Rectal smooth muscle tissue (tissue), 1 donor: ENCODE measurements around the gene MAPKAPK2.
"Not testable (repeated sequence)": the region's sequence is repeated elsewhere in the genome, so short reads cannot be mapped to it uniquely, and the experiment has no call there.

Source experiments
- H3K27ac ChIP-seq: one replicate; pipeline ENCODE4 v1.7.0; 2013; ENCODE audit warnings: low read depth, low read length, inconsistent platforms
- H3K27me3 ChIP-seq: one replicate; pipeline ENCODE4 v1.7.0; 2013; ENCODE audit warnings: low read length; ENCODE audit not compliant: control insufficient read depth, insufficient read depth
- H3K36me3 ChIP-seq: one replicate; pipeline ENCODE4 v1.7.0; 2013; ENCODE audit warnings: low read length; ENCODE audit not compliant: control insufficient read depth, insufficient read depth
- H3K4me1 ChIP-seq: one replicate; pipeline ENCODE4 v1.7.0; 2013; ENCODE audit warnings: low read length; ENCODE audit not compliant: control insufficient read depth, insufficient read depth
- H3K4me3 ChIP-seq: one replicate; pipeline ENCODE4 v1.7.0; 2013; ENCODE audit warnings: low read length
- H3K9ac ChIP-seq: one replicate; pipeline ENCODE4 v1.7.0; 2013; ENCODE audit warnings: low read length

MAPKAPK2 gene

DNA sequence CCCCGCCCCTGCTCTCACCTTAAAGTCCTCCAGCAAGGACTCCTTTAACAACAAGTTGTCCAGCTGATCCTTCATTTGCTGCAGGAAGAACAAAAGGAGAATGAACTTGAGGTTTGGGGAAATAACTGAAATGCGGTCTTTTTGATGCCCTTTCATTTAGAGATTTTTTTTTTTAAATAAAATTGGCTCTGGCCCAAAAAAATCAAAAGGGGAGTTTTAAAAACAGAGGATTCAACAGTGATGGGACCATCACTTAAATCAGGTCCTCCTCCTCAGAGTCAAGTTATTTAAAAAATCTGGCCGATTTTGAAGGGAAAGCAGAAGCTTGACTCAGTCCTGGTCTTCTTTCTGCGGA, 86.6 kb downstream of the MAPKAPK2 start:
- Histone ChIP-seq H3K36me3 (no peaks in the 10 kb centered on the region), H3K27me3 (no peaks in the 10 kb centered on the region), H3K4me3 (no peak overlapping the region), H3K27ac (no peak overlapping the region), H3K4me1 (no peaks in the 10 kb centered on the region), H3K9ac (no peak overlapping the region)

DNA sequence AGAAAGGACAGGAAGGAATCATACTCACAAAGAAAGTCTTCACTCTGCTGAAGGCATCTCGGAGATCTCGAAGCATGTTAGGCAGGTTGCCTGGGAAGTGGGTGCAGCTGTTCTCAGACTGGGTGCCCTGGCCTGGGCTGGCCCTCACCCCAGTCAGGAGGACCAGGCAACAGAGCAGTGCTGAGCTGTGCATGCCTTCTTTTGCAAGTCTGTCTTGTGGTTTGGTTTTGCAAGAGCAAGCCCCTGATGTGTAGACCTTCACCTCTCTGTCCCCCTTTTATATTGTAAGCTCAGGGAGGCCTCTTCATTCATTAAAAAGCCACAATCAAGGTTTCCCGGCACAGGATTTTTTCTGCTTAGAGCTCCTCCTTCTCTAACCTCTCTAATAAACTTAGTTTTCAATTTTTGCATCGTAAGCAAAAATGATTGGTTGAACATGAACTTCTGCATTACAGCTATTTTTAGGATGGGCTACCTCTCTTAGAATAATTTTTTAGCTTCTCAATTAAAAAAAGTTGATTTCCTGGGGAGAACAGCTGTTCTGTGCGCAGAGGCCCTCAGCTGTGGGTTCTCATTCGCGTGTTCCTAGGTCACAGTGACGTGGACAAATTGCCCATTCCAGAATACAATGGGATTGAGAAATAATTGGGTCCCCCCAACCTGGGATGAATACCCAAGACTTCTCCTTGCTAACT, 87.7 kb downstream of the MAPKAPK2 start, which contains the start of gene IL10:
IL10 (minus strand) TSS at position 252 of the 695 bp plus-strand sequence; CDS start at position 193, 59 bp downstream.
- Histone ChIP-seq H3K9ac (no peak within 1 kb of the TSS), H3K4me1 (no peaks in the 10 kb centered on the region), H3K4me3 (no peak within 1 kb of the TSS), H3K36me3 (no peaks in the 10 kb centered on the region), H3K27me3 (no peaks in the 10 kb centered on the region), H3K27ac (no peak within 1 kb of the TSS)

GRCh38 chr1:206774093-206774492, 89.4 kb downstream of the MAPKAPK2 start:
- H3K9ac ChIP-seq: no peak overlapping the region
- H3K4me3 ChIP-seq: no peak overlapping the region
- no peaks in the 10 kb centered on the region for H3K36me3 ChIP-seq
- H3K4me1 ChIP-seq: no peaks in the 10 kb centered on the region
- H3K27ac ChIP-seq: no peak overlapping the region
- no peaks in the 10 kb centered on the region for H3K27me3 ChIP-seq

DNA sequence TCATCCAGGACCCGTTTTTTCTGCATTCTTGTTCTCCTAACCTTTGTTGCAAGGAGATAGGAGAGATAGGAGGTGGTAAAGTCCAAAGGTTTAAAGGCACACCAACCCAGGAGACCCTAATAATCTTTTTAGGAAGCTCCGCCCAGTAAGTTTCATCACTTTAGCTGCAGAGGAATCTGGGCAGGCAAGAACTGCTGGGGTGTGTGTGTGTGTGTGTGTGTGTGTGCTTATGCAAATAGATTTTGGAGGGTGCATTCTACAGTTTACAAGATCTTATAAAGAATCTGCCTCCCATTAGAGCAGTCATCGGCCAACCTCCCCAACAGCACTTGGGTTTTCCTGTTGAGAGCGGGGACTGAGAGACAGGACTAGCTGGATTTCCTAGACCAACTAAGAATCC, 91.5 kb downstream of the MAPKAPK2 start:
- no peaks in the 10 kb centered on the region for H3K36me3 ChIP-seq
- H3K4me1 ChIP-seq: no peaks in the 10 kb centered on the region
- no peak overlapping the region for H3K4me3 ChIP-seq
- no peak overlapping the region for H3K27ac ChIP-seq
- no peak overlapping the region for H3K9ac ChIP-seq
- no peaks in the 10 kb centered on the region for H3K27me3 ChIP-seq

DNA sequence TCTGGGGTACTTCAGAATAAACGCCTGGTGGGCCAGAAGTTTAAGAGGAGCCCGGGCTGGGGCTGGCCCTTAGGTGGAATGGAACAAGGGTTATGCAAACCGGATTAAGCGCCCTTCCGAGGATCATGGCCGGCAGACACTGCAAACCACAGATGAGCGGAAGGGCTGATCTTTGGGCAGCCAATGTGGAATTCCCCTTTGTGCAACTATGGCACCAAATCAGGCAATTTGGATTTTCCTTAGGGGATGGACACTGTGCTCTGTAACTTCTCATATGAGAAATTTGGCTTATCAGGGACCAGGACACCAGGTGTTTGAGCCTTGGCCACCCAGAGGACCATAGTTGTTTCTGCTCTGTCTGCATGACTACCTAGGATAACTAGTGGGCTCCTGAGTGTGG, 93.3 kb downstream of the MAPKAPK2 start:
- Histone ChIP-seq H3K27me3 (no peaks in the 10 kb centered on the region), H3K27ac (no peak overlapping the region), H3K4me3 (no peak overlapping the region), H3K9ac (no peak overlapping the region), H3K36me3 (no peaks in the 10 kb centered on the region), H3K4me1 (no peaks in the 10 kb centered on the region)

DNA sequence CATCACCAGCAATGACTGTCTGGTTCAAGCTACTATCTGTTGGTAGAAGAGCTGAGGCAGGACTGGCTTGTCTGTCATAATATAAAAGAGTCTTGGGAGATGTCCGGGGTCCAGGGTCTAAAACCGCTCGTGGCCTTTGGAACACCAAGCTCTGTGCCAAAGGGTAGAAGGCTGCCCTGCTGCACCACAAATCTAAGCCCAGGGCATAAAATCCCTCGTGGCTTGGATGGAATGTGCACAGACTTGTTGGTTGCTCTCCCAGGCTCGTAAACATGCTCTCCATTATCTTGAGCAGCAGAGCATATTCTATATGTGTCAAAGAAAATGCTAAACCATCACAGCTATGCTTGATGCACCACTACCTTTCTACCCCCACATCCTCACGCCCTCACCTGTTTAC, 94.2 kb downstream of the MAPKAPK2 start:
- not testable (repeated sequence) for H3K9ac ChIP-seq, H3K27ac ChIP-seq, H3K4me1 ChIP-seq, H3K36me3 ChIP-seq, H3K4me3 ChIP-seq, H3K27me3 ChIP-seq

- Histone ChIP-seq H3K27ac (no peak overlapping the region), H3K36me3 (no peaks in the 10 kb centered on the region), H3K4me3 (no peak overlapping the region), H3K4me1 (no peaks in the 10 kb centered on the region), H3K27me3 (no peaks in the 10 kb centered on the region), H3K9ac (no peak overlapping the region)
These were observed 94.9 kb downstream of the MAPKAPK2 start for GRCh38 chr1:206779638-206780037.

DNA sequence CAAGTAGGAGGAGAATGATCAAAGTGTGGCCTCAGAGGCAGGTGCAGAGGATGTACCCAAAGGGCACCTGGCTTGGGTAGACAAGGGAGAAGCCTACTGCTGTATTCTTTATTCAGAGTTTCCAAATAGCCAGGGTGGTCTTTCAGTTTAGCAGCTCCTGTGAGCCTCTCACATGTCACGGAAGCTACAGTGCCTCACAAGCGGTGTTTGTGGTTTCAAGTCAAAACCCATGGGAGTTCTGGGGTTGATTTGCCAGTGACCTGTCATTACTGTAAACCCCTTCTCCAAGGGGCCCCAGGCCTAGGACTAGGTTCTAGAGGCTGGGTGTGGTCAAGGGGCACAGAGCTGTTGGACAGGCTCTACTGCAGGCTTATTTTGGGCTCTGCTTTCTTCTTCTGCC, 97.7 kb downstream of the MAPKAPK2 start:
- Histone ChIP-seq H3K36me3 (no peaks in the 10 kb centered on the region), H3K4me3 (no peak overlapping the region), H3K27me3 (no peaks in the 10 kb centered on the region), H3K4me1 (no peaks in the 10 kb centered on the region), H3K27ac (no peak overlapping the region), H3K9ac (no peak overlapping the region)

DNA sequence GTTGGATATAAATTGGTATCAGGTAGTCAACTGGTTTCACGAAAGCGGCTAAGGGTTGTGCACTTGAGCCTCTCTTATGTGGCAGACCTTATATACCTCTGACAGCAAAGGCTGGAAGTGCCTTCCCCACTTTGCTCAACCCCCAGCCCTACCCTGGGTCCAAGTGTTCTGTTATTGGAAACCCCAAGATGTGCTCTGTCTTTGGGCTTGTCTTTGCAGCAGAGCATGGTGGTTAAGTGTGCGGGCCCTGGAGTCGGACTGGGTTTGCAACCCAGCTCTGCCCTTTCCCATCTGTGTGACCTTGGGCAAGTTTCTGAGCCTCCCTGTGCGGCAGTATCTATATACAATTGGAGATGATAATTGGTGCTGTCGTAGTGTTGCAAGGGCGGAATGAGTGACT, 98.8 kb downstream of the MAPKAPK2 start:
- Histone ChIP-seq H3K9ac (no peak overlapping the region), H3K36me3 (no peaks in the 10 kb centered on the region), H3K4me1 (no peaks in the 10 kb centered on the region), H3K27ac (no peak overlapping the region), H3K4me3 (no peak overlapping the region), H3K27me3 (no peaks in the 10 kb centered on the region)
